GM23338 (cell line): Measurements from ENCODE around the gene MYOT. TPM values are rescaled to one million over a fixed set of nuclear protein-coding genes. Genes with fewer than 3 reads are reported as not detected.

Experiments used
- ATAC-seq: fragments of 200-7000 bp; cut with Tn5 transposase; 3 replicates; pipeline ENCODE4 v1.9.1; 2020
- DNase-seq: peaks from one replicate; pipeline ENCODE4 v3.0.0-alpha.2; 2015; ENCODE audit warnings: low spot score
- H2AFZ ChIP-seq: fragments of 200-600 bp; sonication (generic); 2 replicates; pipeline ENCODE4 v1.8.0; 2016; ENCODE audit warnings: antibody characterized with exemption, mild to moderate bottlenecking, moderate library complexity
- H3F3A ChIP-seq: fragments of 200-600 bp; sonication (generic); replicated peaks from 2 replicates; pipeline ENCODE4 v1.8.0; 2017; ENCODE audit warnings: antibody characterized with exemption, mixed run types, low read depth
- H3K27ac ChIP-seq: fragments of 200-600 bp; sonication (generic); 2 replicates; pipeline ENCODE4 v1.6.1; 2016; ENCODE audit warnings: low read depth
- H3K27me3 ChIP-seq: fragments of 200-600 bp; sonication (generic); 2 replicates; pipeline ENCODE4 v1.8.0; 2016; ENCODE audit warnings: mild to moderate bottlenecking, mixed run types, moderate library complexity; ENCODE audit not compliant: insufficient read depth
- H3K36me3 ChIP-seq: fragments of 200-600 bp; sonication (generic); 2 replicates; pipeline ENCODE4 v1.8.0; 2016; ENCODE audit warnings: mild to moderate bottlenecking; ENCODE audit not compliant: insufficient read depth
- H3K4me1 ChIP-seq: fragments of 200-600 bp; sonication (generic); 2 replicates; pipeline ENCODE4 v1.8.0; 2016; ENCODE audit warnings: mild to moderate bottlenecking, moderate library complexity; ENCODE audit not compliant: insufficient read depth
- H3K4me2 ChIP-seq: fragments of 200-600 bp; sonication (generic); 2 replicates; pipeline ENCODE4 v1.7.1; 2017; ENCODE audit warnings: mixed run types
- H3K4me3 ChIP-seq: fragments of 200-600 bp; sonication (generic); 2 replicates; pipeline ENCODE4 v1.6.1; 2016; ENCODE audit warnings: mixed run types
- H3K79me2 ChIP-seq: fragments of 200-600 bp; sonication (generic); replicated peaks from 2 replicates; pipeline ENCODE4 v1.8.0; 2017; ENCODE audit warnings: mild to moderate bottlenecking; ENCODE audit not compliant: insufficient read depth
- H3K9me2 ChIP-seq: fragments of 200-600 bp; sonication (generic); 2 replicates; pipeline ENCODE4 v1.8.0; 2017; ENCODE audit not compliant: insufficient read depth
- H4K20me1 ChIP-seq: fragments of 200-600 bp; sonication (generic); replicated peaks from 2 replicates; pipeline ENCODE4 v1.8.0; 2017; ENCODE audit warnings: mild to moderate bottlenecking; ENCODE audit not compliant: insufficient read depth
- H3K27ac Mint-ChIP-seq: 2 replicates; pipeline ENCODE4 v1.8.0; 2020; ENCODE audit warnings: inconsistent platforms, mild to moderate bottlenecking, moderate library complexity, mixed read lengths
- H3K27me3 Mint-ChIP-seq: 3 replicates; pipeline ENCODE4 v1.8.0; 2022; ENCODE audit warnings: low read depth, mild to moderate bottlenecking, moderate library complexity, mixed read lengths, inconsistent platforms; ENCODE audit not compliant: insufficient read depth, poor library complexity
- H3K36me3 Mint-ChIP-seq: 3 replicates; pipeline ENCODE4 v1.8.0; 2021; ENCODE audit warnings: low read depth, mild to moderate bottlenecking, inconsistent platforms, moderate library complexity, mixed read lengths
- H3K4me1 Mint-ChIP-seq: 3 replicates; pipeline ENCODE4 v1.8.0; 2020; ENCODE audit warnings: mild to moderate bottlenecking, inconsistent platforms, mixed read lengths
- H3K4me3 Mint-ChIP-seq: 3 replicates; pipeline ENCODE4 v1.8.0; 2021; ENCODE audit warnings: moderate library complexity, mild to moderate bottlenecking, inconsistent platforms, mixed read lengths
- H3K9me3 Mint-ChIP-seq: 3 replicates; pipeline ENCODE4 v1.8.0; 2020; ENCODE audit warnings: moderate library complexity, mild to moderate bottlenecking, inconsistent platforms, mixed read lengths
- CREB1 ChIP-seq: fragments of 250-450 bp; sonication (Bioruptor Pico); IDR thresholded peaks from 2 replicates; pipeline ENCODE4 v1.5.0; 2020; ENCODE audit warnings: low read depth, mild to moderate bottlenecking, moderate library complexity
- EZH2 ChIP-seq: fragments of 200-600 bp; sonication (generic); IDR thresholded peaks from one replicate; pipeline ENCODE4 v1.8.0; 2017; ENCODE audit warnings: antibody characterized with exemption, mild to moderate bottlenecking, low read depth; ENCODE audit not compliant: unreplicated experiment
- JUNB ChIP-seq: IDR thresholded peaks from one replicate; pipeline ENCODE4 v1.6.1; 2016; ENCODE audit warnings: antibody characterized with exemption; ENCODE audit not compliant: unreplicated experiment
- NANOG ChIP-seq: IDR thresholded peaks from 2 replicates; pipeline ENCODE4 v1.6.1; 2016; ENCODE audit warnings: antibody characterized with exemption, borderline replicate concordance
- STAT1 ChIP-seq: IDR thresholded peaks from one replicate; pipeline ENCODE4 v1.6.1; 2016; ENCODE audit warnings: antibody characterized with exemption; ENCODE audit not compliant: unreplicated experiment
- ZNF331 ChIP-seq: fragments of 250-450 bp; sonication (Bioruptor Pico); IDR thresholded peaks from 2 replicates; pipeline ENCODE4 v1.5.0; 2020; ENCODE audit warnings: low read depth, mild to moderate bottlenecking, moderate library complexity
- polyA plus RNA-seq: library from polyadenylated mRNA; unstranded; fragments of >200 nt; fragmentation: Nextera tagmentation; extraction: Ambion mirVana; gene quantifications from 2 replicates; pipeline ENCODE4 v1.2.1, GENCODE V29; 2016
- total RNA-seq: library from RNA; depleted of rRNA; stranded (reverse); fragments of >200 nt; shearing (Covaris generic); gene quantifications from 2 replicates; pipeline ENCODE4 v1.2.3, GENCODE V29; 2014
- TF ChIP-seq, protein P1 (sequence below): IDR thresholded peaks from 2 replicates; pipeline ENCODE4 v1.6.1; 2016; ENCODE audit warnings: antibody characterized with exemption
- TF ChIP-seq, protein P2 (sequence below): IDR thresholded peaks from one replicate; pipeline ENCODE4 v1.6.1; 2018; ENCODE audit warnings: antibody characterized with exemption; ENCODE audit not compliant: unreplicated experiment
- TF ChIP-seq, protein P3 (sequence below), 2 experiments: fragments of 200-600 bp in 1 of 2; sonication (generic) in 1 of 2; conservative IDR thresholded peaks; 2 replicates each; pipeline versions ENCODE4 v1.5.1 to v1.6.1; 2016 to 2017; ENCODE audit warnings: antibody characterized with exemption in 2 of 2, low read depth in 2 of 2, mild to moderate bottlenecking in 2 of 2, moderate library complexity in 1 of 2

MYOT gene
- total and polyA plus RNA-seq, 2 experiments from 2014 or later = 0.58 TPM; not detected in 1

DNA sequence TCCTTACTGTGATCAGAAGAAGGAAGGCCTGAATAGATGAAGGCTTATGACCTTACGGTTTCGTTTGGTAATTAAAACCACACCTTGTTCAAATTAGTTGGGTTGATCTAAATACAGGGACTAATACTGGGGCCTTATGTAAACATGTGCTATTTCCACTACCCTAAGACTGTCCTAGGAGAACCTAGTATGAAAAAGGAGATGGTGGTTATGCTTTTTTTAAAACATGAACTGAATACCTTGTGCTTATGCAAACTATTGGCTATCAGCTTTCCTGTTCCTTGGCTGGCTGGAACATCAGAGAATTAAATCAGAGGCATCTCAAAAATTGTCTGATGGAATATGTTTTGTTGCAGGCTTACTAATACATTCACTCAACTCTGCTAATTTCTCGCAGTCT lies 3.9 kb downstream of the MYOT start:
- H3K27me3 ChIP-seq = no peaks in the 10 kb centered on the region
- Mint-ChIP-seq H3K27me3 (no peaks in the 10 kb centered on the region), H3K4me3 (no peak overlapping the region)

DNA sequence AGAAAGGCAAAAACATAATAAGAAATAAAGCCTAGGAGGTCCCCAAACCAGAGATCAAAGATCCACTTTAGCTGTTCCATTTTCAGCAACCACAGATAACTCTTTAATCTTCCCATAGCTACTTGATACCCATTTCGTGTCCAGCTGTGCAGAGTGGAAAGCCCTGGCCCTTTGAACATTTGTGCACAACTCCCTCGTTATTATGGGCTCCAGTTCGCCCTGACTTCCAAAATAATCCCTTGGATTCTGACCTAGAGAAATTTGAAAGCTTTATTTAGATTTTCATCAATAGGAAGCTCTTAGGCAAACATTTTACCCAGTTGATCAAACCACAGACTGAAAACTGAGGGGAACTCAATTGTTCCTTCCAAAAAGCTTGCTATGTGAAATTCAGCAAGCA lies 4.8 kb downstream of the MYOT start:
- no peak overlapping the region for H3K27ac ChIP-seq
- no peaks in the 10 kb centered on the region for H3K27me3 ChIP-seq
- no peaks in the 10 kb centered on the region for H3K9me2 ChIP-seq
- Mint-ChIP-seq H3K9me3 (no peaks in the 10 kb centered on the region), H3K27ac (no peak overlapping the region), H3K4me3 (no peak overlapping the region), H3K36me3 (no peaks in the 10 kb centered on the region), H3K27me3 (no peaks in the 10 kb centered on the region), H3K4me1 (no peaks in the 10 kb centered on the region)
- no peaks in the 10 kb centered on the region for H3F3A ChIP-seq
- no peaks in the 10 kb centered on the region for H3K79me2 ChIP-seq
- H3K4me1 ChIP-seq = no peaks in the 10 kb centered on the region
- no peak overlapping the region for H2AFZ ChIP-seq
- H3K4me2 ChIP-seq = no peak overlapping the region
- no peak for DNase-seq
- no peak overlapping the region for H3K4me3 ChIP-seq
- H3K36me3 ChIP-seq = no peaks in the 10 kb centered on the region
- ATAC-seq = no peak
- H4K20me1 ChIP-seq = no peaks in the 10 kb centered on the region
- TF ChIP-seq NANOG (no peak), ZNF331 (no peak), EZH2 (no peak), JUNB (no peak), CREB1 (CRISPR knock-in tag) (no peak), STAT1 (no peak)
- TF ChIP-seq, protein P1, sequence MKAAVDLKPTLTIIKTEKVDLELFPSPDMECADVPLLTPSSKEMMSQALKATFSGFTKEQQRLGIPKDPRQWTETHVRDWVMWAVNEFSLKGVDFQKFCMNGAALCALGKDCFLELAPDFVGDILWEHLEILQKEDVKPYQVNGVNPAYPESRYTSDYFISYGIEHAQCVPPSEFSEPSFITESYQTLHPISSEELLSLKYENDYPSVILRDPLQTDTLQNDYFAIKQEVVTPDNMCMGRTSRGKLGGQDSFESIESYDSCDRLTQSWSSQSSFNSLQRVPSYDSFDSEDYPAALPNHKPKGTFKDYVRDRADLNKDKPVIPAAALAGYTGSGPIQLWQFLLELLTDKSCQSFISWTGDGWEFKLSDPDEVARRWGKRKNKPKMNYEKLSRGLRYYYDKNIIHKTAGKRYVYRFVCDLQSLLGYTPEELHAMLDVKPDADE = no peak
- TF ChIP-seq, protein P2, sequence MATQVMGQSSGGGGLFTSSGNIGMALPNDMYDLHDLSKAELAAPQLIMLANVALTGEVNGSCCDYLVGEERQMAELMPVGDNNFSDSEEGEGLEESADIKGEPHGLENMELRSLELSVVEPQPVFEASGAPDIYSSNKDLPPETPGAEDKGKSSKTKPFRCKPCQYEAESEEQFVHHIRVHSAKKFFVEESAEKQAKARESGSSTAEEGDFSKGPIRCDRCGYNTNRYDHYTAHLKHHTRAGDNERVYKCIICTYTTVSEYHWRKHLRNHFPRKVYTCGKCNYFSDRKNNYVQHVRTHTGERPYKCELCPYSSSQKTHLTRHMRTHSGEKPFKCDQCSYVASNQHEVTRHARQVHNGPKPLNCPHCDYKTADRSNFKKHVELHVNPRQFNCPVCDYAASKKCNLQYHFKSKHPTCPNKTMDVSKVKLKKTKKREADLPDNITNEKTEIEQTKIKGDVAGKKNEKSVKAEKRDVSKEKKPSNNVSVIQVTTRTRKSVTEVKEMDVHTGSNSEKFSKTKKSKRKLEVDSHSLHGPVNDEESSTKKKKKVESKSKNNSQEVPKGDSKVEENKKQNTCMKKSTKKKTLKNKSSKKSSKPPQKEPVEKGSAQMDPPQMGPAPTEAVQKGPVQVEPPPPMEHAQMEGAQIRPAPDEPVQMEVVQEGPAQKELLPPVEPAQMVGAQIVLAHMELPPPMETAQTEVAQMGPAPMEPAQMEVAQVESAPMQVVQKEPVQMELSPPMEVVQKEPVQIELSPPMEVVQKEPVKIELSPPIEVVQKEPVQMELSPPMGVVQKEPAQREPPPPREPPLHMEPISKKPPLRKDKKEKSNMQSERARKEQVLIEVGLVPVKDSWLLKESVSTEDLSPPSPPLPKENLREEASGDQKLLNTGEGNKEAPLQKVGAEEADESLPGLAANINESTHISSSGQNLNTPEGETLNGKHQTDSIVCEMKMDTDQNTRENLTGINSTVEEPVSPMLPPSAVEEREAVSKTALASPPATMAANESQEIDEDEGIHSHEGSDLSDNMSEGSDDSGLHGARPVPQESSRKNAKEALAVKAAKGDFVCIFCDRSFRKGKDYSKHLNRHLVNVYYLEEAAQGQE = no peak
- TF ChIP-seq, protein P3, sequence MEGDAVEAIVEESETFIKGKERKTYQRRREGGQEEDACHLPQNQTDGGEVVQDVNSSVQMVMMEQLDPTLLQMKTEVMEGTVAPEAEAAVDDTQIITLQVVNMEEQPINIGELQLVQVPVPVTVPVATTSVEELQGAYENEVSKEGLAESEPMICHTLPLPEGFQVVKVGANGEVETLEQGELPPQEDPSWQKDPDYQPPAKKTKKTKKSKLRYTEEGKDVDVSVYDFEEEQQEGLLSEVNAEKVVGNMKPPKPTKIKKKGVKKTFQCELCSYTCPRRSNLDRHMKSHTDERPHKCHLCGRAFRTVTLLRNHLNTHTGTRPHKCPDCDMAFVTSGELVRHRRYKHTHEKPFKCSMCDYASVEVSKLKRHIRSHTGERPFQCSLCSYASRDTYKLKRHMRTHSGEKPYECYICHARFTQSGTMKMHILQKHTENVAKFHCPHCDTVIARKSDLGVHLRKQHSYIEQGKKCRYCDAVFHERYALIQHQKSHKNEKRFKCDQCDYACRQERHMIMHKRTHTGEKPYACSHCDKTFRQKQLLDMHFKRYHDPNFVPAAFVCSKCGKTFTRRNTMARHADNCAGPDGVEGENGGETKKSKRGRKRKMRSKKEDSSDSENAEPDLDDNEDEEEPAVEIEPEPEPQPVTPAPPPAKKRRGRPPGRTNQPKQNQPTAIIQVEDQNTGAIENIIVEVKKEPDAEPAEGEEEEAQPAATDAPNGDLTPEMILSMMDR (conservative IDR thresholded peaks at IDR 0.05; ENCODE audit: low read depth in 2 of 2) = no peak

More for the DNA sequence above, 3.9 kb downstream of the MYOT start:
- no peak for DNase-seq
- no peak overlapping the region for H3K4me2 ChIP-seq
- TF ChIP-seq, protein P3 (conservative IDR thresholded peaks at IDR 0.05; ENCODE audit: low read depth in 2 of 2) = no peak
- TF ChIP-seq JUNB (no peak), ZNF331 (no peak), EZH2 (no peak)
- TF ChIP-seq, protein P1 = no peak
- Mint-ChIP-seq H3K36me3 (no peaks in the 10 kb centered on the region), H3K9me3 (no peaks in the 10 kb centered on the region), H3K27ac (no peak overlapping the region), H3K4me1 (no peaks in the 10 kb centered on the region)
- H4K20me1 ChIP-seq = no peaks in the 10 kb centered on the region
- no peak overlapping the region for H3K4me3 ChIP-seq
- no peaks in the 10 kb centered on the region for H3K36me3 ChIP-seq
- no peaks in the 10 kb centered on the region for H3K4me1 ChIP-seq
- H2AFZ ChIP-seq = no peak overlapping the region
- no peaks in the 10 kb centered on the region for H3K79me2 ChIP-seq
- H3K27ac ChIP-seq = no peak overlapping the region
- no peak for ATAC-seq
- H3F3A ChIP-seq = no peaks in the 10 kb centered on the region
- H3K9me2 ChIP-seq = no peaks in the 10 kb centered on the region
